Left ventricle myocardium inferior (tissue), 1 donor: ENCODE data around the gene ALOXE3. TPM values are rescaled to one million over a fixed set of nuclear protein-coding genes. Genes with fewer than 3 reads are reported as not detected.
A peak's percentile ranks its signal among the peaks of the same experiment; 100 is the strongest.

Experiments
- DNase-seq: peaks from one replicate; pipeline ENCODE4 v3.0.0-alpha.2; 2020
- H3K27ac ChIP-seq: fragments of 200-600 bp; replicated peaks from 2 replicates; pipeline ENCODE4 v1.8.0; 2021
- H3K27me3 ChIP-seq: fragments of 200-600 bp; 2 replicates; pipeline ENCODE4 v1.8.0; 2021; ENCODE audit warnings: low read depth
- H3K36me3 ChIP-seq: fragments of 200-600 bp; 2 replicates; pipeline ENCODE4 v1.8.0; 2021
- H3K4me1 ChIP-seq: fragments of 200-600 bp; 2 replicates; pipeline ENCODE4 v1.8.0; 2021
- H3K4me3 ChIP-seq: fragments of 200-600 bp; 2 replicates; pipeline ENCODE4 v1.8.0; 2021; ENCODE audit warnings: mild to moderate bottlenecking, moderate library complexity
- H3K9me3 ChIP-seq: fragments of 200-600 bp; replicated peaks from 2 replicates; pipeline ENCODE4 v1.8.0; 2021
- CTCF ChIP-seq: fragments of 200-600 bp; IDR thresholded peaks from 2 replicates; pipeline ENCODE4 v1.8.0; 2021; ENCODE audit warnings: antibody characterized with exemption, mild to moderate bottlenecking, borderline replicate concordance
- intact Hi-C: fragments of 100-400 bp; cut with micrococcal nuclease; formaldehyde crosslinking; loops from one replicate; pipeline ENCODE4 v1.11.0; 2022
- total RNA-seq: library from RNA; stranded (reverse); fragmentation: NEBNext Ultra II Directional; extraction: Animal tissue kit (Norgen Biotek cat#: 25700); gene quantifications from one replicate; pipeline ENCODE4 v1.2.1, GENCODE V29; 2021
- donor health status: DM: no; HTN: yes; CAD: no; lungs with severe emphysema.

ALOXE3 gene
- total RNA-seq, 1 donor from 2014 or later = not detected

DNA sequence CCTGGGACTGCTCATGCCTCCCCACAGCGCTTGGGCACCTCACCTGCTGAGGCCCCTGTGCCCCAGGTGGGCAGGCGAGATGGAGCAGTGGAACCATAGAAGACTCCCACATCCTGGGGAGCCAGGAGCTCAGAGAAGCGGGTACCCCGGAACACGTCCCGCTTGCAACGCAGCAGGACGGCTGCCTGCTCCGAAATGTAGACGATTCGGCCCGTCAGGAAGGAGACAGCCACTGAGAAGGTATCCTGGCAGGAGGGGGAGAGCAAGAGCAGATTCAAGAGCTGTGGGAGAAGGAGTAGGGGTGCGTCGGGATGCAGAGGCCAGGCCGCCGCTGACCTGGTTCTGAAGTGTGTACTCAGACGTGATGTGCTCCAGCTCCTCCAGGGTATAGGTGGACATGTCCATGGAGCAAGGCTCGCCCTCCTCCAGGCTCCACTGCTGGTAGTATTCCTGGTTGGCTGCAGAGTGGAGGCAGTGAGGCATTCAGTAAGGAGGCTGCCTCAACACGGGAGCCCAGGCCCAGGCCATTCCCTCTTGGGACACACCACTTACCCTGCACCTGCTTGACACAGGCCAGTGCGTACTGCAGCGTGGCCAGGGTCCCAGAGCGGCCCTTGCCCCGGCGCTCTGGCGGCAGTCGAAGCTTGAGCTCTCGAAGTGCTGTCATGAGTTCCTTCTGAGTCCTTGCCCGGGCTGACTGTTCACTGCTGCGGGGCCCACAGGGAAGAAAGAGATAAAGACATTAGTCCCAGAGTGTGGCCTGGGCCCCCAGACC lies 31.3 kb upstream of the ALOXE3 start:
- no peak for TF ChIP-seq CTCF
- no peak for DNase-seq
- intact Hi-C loops = no loop called here
- Histone ChIP-seq H3K9me3 (no peaks in the 10 kb centered on the region), H3K27ac (peak overlapping the region; percentile 99), H3K4me1 (peaks cover 81% of the 10 kb centered on the region), H3K36me3 (peaks cover 68% of the 10 kb centered on the region), H3K27me3 (no peaks in the 10 kb centered on the region), H3K4me3 (peak overlapping the region; percentile 75)

GRCh38 chr17:8148560-8148959 lies 30.2 kb upstream of the ALOXE3 start:
- Histone ChIP-seq H3K36me3 (peaks cover 78% of the 10 kb centered on the region), H3K4me1 (peaks cover 82% of the 10 kb centered on the region), H3K9me3 (no peaks in the 10 kb centered on the region), H3K27me3 (no peaks in the 10 kb centered on the region), H3K4me3 (no peak overlapping the region), H3K27ac (peak overlapping the region; percentile 99)
- no peak for DNase-seq
- intact Hi-C loops = no loop called here
- no peak for TF ChIP-seq CTCF

GRCh38 chr17:8147805-8148404 lies 29.6 kb upstream of the ALOXE3 start:
- Histone ChIP-seq H3K4me3 (no peak overlapping the region), H3K27ac (peak overlapping the region; percentile 99), H3K27me3 (no peaks in the 10 kb centered on the region), H3K4me1 (peaks cover 81% of the 10 kb centered on the region), H3K36me3 (peaks cover 80% of the 10 kb centered on the region), H3K9me3 (no peaks in the 10 kb centered on the region)
- intact Hi-C loops = no loop called here
- TF ChIP-seq CTCF = no peak
- no peak for DNase-seq

GRCh38 chr17:8147141-8147804 lies 29.0 kb upstream of the ALOXE3 start:
- Histone ChIP-seq H3K4me1 (peaks cover 82% of the 10 kb centered on the region), H3K4me3 (no peak overlapping the region), H3K9me3 (no peaks in the 10 kb centered on the region), H3K27me3 (no peaks in the 10 kb centered on the region), H3K36me3 (peaks cover 86% of the 10 kb centered on the region), H3K27ac (peak overlapping the region; percentile 99)
- intact Hi-C loops = no loop called here
- TF ChIP-seq CTCF = no peak
- DNase-seq = no peak

DNA sequence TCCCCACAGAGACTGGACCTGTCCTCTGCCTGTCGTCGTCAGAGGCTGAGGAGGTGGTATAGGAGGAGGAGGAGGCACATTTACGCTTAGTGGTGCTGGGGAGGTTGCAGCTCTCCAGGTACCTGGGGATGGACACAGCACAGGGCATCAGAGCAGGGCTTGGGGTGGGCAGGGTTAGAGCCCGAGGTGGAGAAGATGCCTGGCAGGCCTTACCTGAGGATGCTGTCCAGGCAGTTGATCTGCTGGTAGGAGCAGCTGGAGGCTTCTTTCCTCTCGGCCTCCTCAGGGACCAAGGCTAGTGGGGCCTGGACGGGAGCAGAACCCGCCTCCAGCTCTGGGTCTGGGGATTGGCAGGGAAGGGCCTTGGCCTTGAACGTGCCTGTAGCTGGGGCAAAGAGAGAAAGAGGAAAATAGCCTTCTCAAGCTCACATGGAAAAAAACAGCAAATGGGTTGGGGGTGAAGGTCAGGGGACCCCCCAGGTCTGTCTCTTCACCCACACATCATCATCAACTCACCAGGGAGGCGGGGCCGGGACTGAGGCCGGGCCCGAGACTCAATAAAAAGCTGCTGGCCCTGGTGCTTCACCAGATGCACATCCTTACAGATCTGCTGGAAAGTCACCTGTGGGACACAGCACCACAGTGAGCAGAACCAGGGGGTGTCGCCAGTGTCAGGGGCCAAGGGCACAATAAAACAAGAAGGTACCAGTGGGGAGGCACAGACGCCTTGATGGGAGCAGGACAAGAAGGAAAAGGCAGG lies 28.2 kb upstream of the ALOXE3 start:
- peaks cover 94% of the 10 kb centered on the region for H3K36me3 ChIP-seq
- peak overlapping the region; percentile 99 for H3K27ac ChIP-seq
- peaks cover 89% of the 10 kb centered on the region for H3K4me1 ChIP-seq
- TF ChIP-seq CTCF = no peak
- no peak for DNase-seq
- intact Hi-C loops = no loop called here
- H3K4me3 ChIP-seq = no peak overlapping the region
- H3K27me3 ChIP-seq = no peaks in the 10 kb centered on the region
- H3K9me3 ChIP-seq = no peaks in the 10 kb centered on the region
